ENCODE measurements around the gene FAIM2.

The FAIM2 gene

DNA sequence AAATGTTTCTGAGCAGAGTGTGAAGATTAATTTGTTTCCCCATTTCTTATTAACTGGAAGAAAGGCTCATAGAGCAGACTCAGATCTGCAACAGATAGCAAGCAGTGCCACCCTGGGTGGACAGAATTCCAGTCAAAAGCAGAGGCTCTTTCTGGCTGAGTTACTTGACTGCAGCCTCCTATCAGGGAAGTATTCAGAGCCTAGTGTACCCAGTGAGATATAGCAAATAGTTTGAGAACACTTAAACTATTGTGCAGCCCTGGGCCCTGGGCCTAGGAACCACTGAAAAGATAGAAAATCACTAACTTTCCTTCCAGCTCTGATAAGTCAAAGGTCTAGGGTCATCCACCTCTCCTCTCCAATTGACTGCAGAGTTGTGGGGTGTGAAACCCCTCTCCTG, 35.6 kb upstream of the FAIM2 start:
- H3K27ac ChIP-seq (ENCODE audit: low read length): no peak overlapping the region
- H3K9me3 ChIP-seq (ENCODE audit: control insufficient read depth, insufficient read depth, low read length): no peaks in the 10 kb centered on the region
- no peaks in the 10 kb centered on the region for H3K27me3 ChIP-seq (ENCODE audit: control insufficient read depth, insufficient read depth, low read length)
- no peaks in the 10 kb centered on the region for H3K36me3 ChIP-seq (ENCODE audit: control insufficient read depth, insufficient read depth, low read length)
- DNase-seq (ENCODE audit: low read depth, low spot score): no peak
- H3K4me3 ChIP-seq (ENCODE audit: low read length): no peak overlapping the region
- no peaks in the 10 kb centered on the region for H3K4me1 ChIP-seq (ENCODE audit: control insufficient read depth, insufficient read depth, low read length)

DNA sequence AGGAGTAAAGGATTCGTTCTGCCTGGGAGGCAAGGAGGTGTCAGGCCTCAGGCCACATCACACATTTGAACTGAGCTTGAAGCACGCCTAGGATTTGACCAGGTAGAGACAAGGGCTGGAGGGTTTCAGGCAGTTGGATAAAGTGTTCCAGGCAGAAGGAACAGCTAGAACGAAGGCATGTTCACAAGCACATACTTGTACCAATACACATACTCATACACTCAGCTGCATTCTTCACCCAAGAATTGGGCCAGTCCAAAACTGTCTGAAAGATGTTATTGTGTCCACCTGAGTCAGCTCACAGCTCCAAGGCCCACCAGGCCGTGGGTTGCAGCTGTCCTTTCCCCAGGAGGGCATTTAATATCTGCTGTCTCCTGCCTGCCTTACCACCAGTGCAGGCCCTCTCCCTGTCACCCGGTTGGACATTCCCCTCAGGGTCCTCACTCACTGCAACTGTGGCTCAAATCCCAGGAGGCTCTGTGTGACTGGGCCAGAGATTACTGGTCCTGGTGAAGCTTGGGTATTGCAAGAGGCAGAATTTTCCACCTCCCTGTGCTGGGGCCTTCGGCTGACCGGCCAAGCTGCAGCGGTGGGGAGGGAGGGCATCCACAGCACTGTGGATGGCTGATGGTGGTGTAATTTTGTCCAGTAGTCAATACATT, 34.1 kb upstream of the FAIM2 start:
- no peak for DNase-seq (ENCODE audit: low read depth, low spot score)
- H3K27ac ChIP-seq (ENCODE audit: low read length): no peak overlapping the region
- no CpG with 5 or more reads among the region's 8 CpGs for WGBS (ENCODE audit: insufficient coverage, insufficient read length)
- no peaks in the 10 kb centered on the region for H3K27me3 ChIP-seq (ENCODE audit: control insufficient read depth, insufficient read depth, low read length)
- H3K4me1 ChIP-seq (ENCODE audit: control insufficient read depth, insufficient read depth, low read length): no peaks in the 10 kb centered on the region
- no peaks in the 10 kb centered on the region for H3K9me3 ChIP-seq (ENCODE audit: control insufficient read depth, insufficient read depth, low read length)
- no peak overlapping the region for H3K4me3 ChIP-seq (ENCODE audit: low read length)
- H3K36me3 ChIP-seq (ENCODE audit: control insufficient read depth, insufficient read depth, low read length): no peaks in the 10 kb centered on the region

DNA sequence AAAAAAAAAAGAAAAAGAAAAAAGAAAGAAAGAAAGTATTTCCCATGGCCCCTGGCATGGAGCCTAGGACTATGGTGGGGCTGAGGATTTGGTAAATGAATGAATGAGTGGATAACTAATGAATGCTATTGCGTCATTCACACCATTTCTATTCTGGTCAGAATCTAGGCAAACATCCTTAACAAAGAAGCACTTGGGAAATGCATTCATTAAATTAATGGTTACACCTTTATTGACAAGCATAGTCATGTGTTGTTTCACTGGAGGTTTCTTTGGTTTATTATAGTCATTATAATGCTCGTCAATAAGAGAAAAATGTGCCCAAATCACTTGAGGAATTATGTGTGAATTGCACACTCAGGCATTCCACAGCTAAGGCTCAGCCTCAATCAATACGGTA, 33.2 kb upstream of the FAIM2 start:
- no peak for DNase-seq (ENCODE audit: low read depth, low spot score)
- Histone ChIP-seq H3K4me3 (ENCODE audit: low read length) (no peak overlapping the region), H3K27me3 (ENCODE audit: control insufficient read depth, insufficient read depth, low read length) (no peaks in the 10 kb centered on the region), H3K27ac (ENCODE audit: low read length) (no peak overlapping the region), H3K36me3 (ENCODE audit: control insufficient read depth, insufficient read depth, low read length) (no peaks in the 10 kb centered on the region), H3K4me1 (ENCODE audit: control insufficient read depth, insufficient read depth, low read length) (no peaks in the 10 kb centered on the region), H3K9me3 (ENCODE audit: control insufficient read depth, insufficient read depth, low read length) (no peaks in the 10 kb centered on the region)
- WGBS (ENCODE audit: insufficient coverage, insufficient read length): no CpG with 5 or more reads among the region's 3 CpGs

DNA sequence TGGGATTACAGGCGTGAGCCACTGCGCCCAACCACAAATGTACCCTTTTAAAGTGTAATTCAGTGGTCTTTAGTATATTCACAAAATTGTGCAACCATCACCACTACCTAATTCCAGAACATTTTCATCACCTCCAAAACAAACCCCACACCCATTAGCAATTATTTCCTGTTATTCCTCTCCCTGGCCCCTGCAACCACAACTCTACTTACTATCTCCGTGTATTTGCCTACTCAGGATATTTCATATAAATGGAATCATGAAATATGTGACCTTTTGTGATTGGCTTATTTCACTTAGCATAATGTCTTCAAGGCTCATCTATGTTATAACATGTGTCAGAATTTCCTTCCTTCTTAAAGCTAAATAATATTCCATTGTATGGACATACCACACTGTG, 30.8 kb upstream of the FAIM2 start:
- no peak for DNase-seq (ENCODE audit: low read depth, low spot score)
- WGBS (ENCODE audit: insufficient coverage, insufficient read length): no CpG with 5 or more reads among the region's 3 CpGs
- Histone ChIP-seq H3K27ac (ENCODE audit: low read length) (no peak overlapping the region), H3K9me3 (ENCODE audit: control insufficient read depth, insufficient read depth, low read length) (no peaks in the 10 kb centered on the region), H3K36me3 (ENCODE audit: control insufficient read depth, insufficient read depth, low read length) (no peaks in the 10 kb centered on the region), H3K4me1 (ENCODE audit: control insufficient read depth, insufficient read depth, low read length) (no peaks in the 10 kb centered on the region), H3K4me3 (ENCODE audit: low read length) (no peak overlapping the region), H3K27me3 (ENCODE audit: control insufficient read depth, insufficient read depth, low read length) (no peaks in the 10 kb centered on the region)

DNA sequence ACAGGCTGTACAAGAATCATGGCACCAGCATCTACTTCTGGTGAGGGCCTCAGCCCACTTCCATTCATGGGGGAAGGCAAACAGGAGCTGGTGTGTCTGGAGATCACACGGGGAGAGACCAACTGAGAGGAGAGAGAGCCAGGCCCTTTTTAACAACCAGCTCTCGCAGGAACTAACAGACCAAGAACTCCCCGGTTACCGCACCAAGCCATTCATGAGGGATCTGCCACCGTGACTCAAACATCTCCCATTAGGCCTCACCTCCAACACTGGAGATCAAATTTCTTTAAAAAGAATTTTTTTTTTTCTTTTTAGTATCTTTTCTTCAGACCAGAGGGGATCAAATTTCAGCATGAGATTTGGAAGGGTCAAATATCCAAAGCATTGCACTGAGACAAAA, 30.1 kb upstream of the FAIM2 start:
- no peaks in the 10 kb centered on the region for H3K36me3 ChIP-seq (ENCODE audit: control insufficient read depth, insufficient read depth, low read length)

DNA sequence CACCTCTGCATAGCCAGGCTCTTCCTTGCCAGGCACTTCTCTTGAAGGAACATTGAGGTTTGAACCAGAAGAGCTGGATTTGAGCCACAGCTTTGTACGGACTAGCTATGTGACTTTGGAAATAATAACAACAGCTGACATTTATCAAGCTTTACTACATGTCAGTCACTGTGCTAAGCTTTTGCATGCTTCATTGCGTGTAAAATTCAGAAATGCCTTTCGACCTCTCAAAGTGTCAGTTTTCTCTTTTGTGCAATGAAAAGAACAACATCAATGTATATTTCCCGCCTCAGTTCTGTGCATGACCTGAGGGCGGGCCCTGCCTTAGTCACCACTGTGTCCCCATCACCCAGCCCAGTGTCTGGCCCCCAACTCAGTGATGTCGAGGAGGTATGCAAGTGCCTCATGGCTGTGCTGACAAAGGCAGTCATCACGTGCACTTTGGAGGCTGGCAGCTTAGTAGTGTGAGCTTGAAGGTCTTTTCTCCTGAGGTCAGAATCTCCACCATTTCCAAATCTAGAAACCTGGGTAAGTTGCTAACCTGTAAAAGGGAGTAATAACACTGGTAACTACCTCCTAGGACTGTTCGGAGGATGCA, 28.9 kb upstream of the FAIM2 start:
- Histone ChIP-seq H3K9me3 (ENCODE audit: control insufficient read depth, insufficient read depth, low read length) (no peaks in the 10 kb centered on the region), H3K4me3 (ENCODE audit: low read length) (no peak overlapping the region), H3K27me3 (ENCODE audit: control insufficient read depth, insufficient read depth, low read length) (no peaks in the 10 kb centered on the region), H3K4me1 (ENCODE audit: control insufficient read depth, insufficient read depth, low read length) (no peaks in the 10 kb centered on the region), H3K27ac (ENCODE audit: low read length) (no peak overlapping the region), H3K36me3 (ENCODE audit: control insufficient read depth, insufficient read depth, low read length) (no peaks in the 10 kb centered on the region)
- WGBS (ENCODE audit: insufficient coverage, insufficient read length): no CpG with 5 or more reads among the region's 8 CpGs
- no peak for DNase-seq (ENCODE audit: low read depth, low spot score)

More for the DNA sequence above, 30.1 kb upstream of the FAIM2 start:
- WGBS (ENCODE audit: insufficient coverage, insufficient read length): no CpG with 5 or more reads among the region's 5 CpGs
- Histone ChIP-seq H3K27me3 (ENCODE audit: control insufficient read depth, insufficient read depth, low read length) (no peaks in the 10 kb centered on the region), H3K9me3 (ENCODE audit: control insufficient read depth, insufficient read depth, low read length) (no peaks in the 10 kb centered on the region), H3K4me3 (ENCODE audit: low read length) (no peak overlapping the region), H3K4me1 (ENCODE audit: control insufficient read depth, insufficient read depth, low read length) (no peaks in the 10 kb centered on the region), H3K27ac (ENCODE audit: low read length) (no peak overlapping the region)
- no peak for DNase-seq (ENCODE audit: low read depth, low spot score)

DNA sequence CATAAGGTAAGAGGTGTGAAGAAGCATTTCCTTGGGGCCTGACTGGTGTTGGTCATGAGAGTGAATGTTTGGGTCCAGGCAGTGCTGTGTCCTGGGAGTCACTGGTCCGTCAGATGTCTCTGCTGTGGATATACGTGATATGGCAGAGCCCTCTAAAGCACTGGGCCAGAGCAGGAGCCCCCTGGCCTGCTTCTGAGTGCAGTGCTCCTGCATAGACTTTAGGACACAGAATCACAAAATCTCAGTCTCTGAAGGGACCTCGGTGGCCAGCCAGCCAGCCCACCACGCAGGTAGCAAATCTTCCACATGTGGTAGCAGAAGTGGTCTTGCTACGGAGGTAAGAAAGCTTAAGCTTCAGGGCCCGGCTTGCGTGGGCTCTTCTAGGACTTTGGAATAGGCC, 28.3 kb upstream of the FAIM2 start:
- DNase-seq (ENCODE audit: low read depth, low spot score): no peak
- no peak overlapping the region for H3K4me3 ChIP-seq (ENCODE audit: low read length)
- no CpG with 5 or more reads among the region's 7 CpGs for WGBS (ENCODE audit: insufficient coverage, insufficient read length)
- H3K36me3 ChIP-seq (ENCODE audit: control insufficient read depth, insufficient read depth, low read length): no peaks in the 10 kb centered on the region
- no peaks in the 10 kb centered on the region for H3K9me3 ChIP-seq (ENCODE audit: control insufficient read depth, insufficient read depth, low read length)
- no peaks in the 10 kb centered on the region for H3K4me1 ChIP-seq (ENCODE audit: control insufficient read depth, insufficient read depth, low read length)
- no peaks in the 10 kb centered on the region for H3K27me3 ChIP-seq (ENCODE audit: control insufficient read depth, insufficient read depth, low read length)
- H3K27ac ChIP-seq (ENCODE audit: low read length): no peak overlapping the region

DNA sequence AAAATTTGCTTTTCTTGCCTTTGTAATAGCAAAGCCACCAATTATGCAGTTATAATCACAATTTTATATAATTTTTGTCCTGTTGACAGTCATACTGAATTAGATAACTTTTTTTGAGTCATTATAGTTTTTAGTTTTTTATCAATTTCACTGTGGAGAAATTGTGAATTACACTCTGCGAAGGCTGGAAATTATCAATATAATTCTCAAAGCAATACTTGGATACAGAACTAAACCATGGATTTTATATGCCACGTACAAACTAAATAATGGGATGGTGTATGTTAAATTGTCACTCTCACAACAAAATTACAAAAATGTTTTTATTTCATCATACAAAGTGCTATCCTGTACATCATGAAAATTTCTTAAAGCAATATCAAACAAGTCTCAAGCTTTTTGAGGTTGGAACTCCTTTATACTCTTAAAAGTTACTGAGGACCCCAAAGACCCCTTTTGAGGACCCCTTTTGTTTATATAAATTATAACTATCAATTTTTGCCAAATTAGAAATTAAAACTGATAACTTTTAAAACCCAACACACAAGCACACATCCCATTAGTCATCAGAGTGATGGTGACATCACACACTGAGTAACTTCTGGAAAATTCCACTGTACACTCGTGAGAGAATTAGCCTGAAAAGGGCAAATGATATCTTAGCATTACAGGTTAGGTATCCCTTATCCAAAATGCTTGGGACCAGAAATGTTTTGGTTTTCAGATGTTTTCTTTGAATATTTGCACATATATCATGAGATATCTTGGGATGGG, 27.0 kb upstream of the FAIM2 start:
- Histone ChIP-seq H3K4me1 (ENCODE audit: control insufficient read depth, insufficient read depth, low read length) (no peaks in the 10 kb centered on the region), H3K9me3 (ENCODE audit: control insufficient read depth, insufficient read depth, low read length) (no peaks in the 10 kb centered on the region), H3K4me3 (ENCODE audit: low read length) (no peak overlapping the region), H3K27ac (ENCODE audit: low read length) (no peak overlapping the region), H3K27me3 (ENCODE audit: control insufficient read depth, insufficient read depth, low read length) (no peaks in the 10 kb centered on the region), H3K36me3 (ENCODE audit: control insufficient read depth, insufficient read depth, low read length) (no peaks in the 10 kb centered on the region)
- DNase-seq (ENCODE audit: low read depth, low spot score): no peak
- WGBS (ENCODE audit: insufficient coverage, insufficient read length): no CpG with 5 or more reads among the region's 3 CpGs

DNA sequence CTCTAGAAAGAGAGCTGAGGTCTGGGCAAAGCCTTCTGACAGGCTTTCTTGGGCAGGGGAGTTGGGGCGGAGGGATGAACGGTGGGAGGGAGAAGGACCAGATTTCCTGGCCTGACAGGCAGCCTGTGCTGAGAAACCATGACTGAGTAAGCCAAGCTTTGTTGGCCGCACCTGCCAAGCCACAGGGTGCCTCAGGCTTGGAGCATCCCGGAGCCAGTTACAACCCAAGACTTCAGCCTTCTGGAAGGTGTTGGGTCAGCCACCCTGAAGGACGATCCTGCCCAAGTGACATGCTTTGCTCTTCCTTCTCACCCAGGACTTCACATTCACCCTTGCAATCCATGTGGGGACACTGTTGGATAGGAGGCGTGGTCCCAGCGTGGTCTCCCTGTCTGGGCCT, 25.9 kb upstream of the FAIM2 start:
- no peaks in the 10 kb centered on the region for H3K27me3 ChIP-seq (ENCODE audit: control insufficient read depth, insufficient read depth, low read length)
- DNase-seq (ENCODE audit: low read depth, low spot score): no peak
- no peaks in the 10 kb centered on the region for H3K9me3 ChIP-seq (ENCODE audit: control insufficient read depth, insufficient read depth, low read length)
- no peak overlapping the region for H3K4me3 ChIP-seq (ENCODE audit: low read length)
- H3K27ac ChIP-seq (ENCODE audit: low read length): no peak overlapping the region
- H3K4me1 ChIP-seq (ENCODE audit: control insufficient read depth, insufficient read depth, low read length): no peaks in the 10 kb centered on the region
- WGBS (ENCODE audit: insufficient coverage, insufficient read length): no CpG with 5 or more reads among the region's 7 CpGs
- H3K36me3 ChIP-seq (ENCODE audit: control insufficient read depth, insufficient read depth, low read length): no peaks in the 10 kb centered on the region

DNA sequence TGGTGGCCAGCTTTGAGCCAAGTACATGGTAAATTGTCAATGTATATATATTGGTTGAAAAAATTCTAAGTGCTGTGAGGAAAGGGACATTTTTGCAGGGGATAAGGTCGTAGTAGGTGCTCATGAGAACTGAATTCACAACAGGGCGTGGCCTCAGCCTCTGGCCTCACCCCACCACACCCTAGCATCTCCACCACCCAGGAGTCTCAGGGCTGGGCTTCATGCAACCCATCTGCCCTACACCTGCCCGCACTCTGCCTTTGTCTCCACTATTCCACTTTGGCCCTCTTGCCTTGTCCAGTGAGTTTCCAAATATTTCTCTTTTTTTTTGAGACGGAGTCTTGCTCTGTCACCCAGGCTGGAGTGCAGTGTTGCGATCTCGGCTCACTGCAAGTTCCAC, 24.8 kb upstream of the FAIM2 start:
- no peak overlapping the region for H3K4me3 ChIP-seq (ENCODE audit: low read length)
- H3K27me3 ChIP-seq (ENCODE audit: control insufficient read depth, insufficient read depth, low read length): no peaks in the 10 kb centered on the region
- H3K36me3 ChIP-seq (ENCODE audit: control insufficient read depth, insufficient read depth, low read length): no peaks in the 10 kb centered on the region
- H3K27ac ChIP-seq (ENCODE audit: low read length): no peak overlapping the region
- DNase-seq (ENCODE audit: low read depth, low spot score): no peak
- no peaks in the 10 kb centered on the region for H3K4me1 ChIP-seq (ENCODE audit: control insufficient read depth, insufficient read depth, low read length)
- H3K9me3 ChIP-seq (ENCODE audit: control insufficient read depth, insufficient read depth, low read length): no peaks in the 10 kb centered on the region
- no CpG with 5 or more reads among the region's 6 CpGs for WGBS (ENCODE audit: insufficient coverage, insufficient read length)

All from iPS DF 6.9 (cell line).